HCT116 (cell line): ENCODE results near the gene ACTR1B. TPM values are rescaled to one million over a fixed set of nuclear protein-coding genes. Genes with fewer than 3 reads are reported as not detected.

ENCODE experiments used
- ATAC-seq: fragments of 200-7000 bp; cut with Tn5 transposase; 2 replicates; pipeline ENCODE4 v1.9.1; 2020; ENCODE audit warnings: mild to moderate bottlenecking, moderate library complexity
- BruUV-seq: library from RNA; stranded (reverse); fragments of 400-500 nt; replicated peaks from 2 replicates; lab custom pipeline; 2021; lab: Mats Ljungman, UMichigan
- CTCF ChIA-PET: fragments of 300-600 bp; sonication (Branson Sonifier 250); formaldehyde crosslinking; loops from one replicate; lab custom pipeline; 2021; ENCODE audit warnings: antibody characterized with exemption; lab: Charles Lee
- POLR2A ChIA-PET: fragments of 300-600, 350-600 bp; sonication (Branson Sonifier 250); formaldehyde crosslinking; loops from one replicate; lab custom pipeline; 2021; ENCODE audit warnings: antibody characterized with exemption; lab: Charles Lee
- RAD21 ChIA-PET, 2 experiments: fragments of 300-600 bp; sonication (Branson Sonifier 250); formaldehyde crosslinking; loops; one replicate each; lab custom pipeline; 2023; ENCODE audit warnings: low total read pairs in 2 of 2; ENCODE audit not compliant: uncharacterized antibody in 2 of 2, unreplicated experiment in 2 of 2, low non-redundant PET in 1 of 2; lab: Charles Lee
- DNase-seq: peaks from one replicate; pipeline ENCODE4 v3.0.0-alpha.2; 2010; ENCODE audit warnings: low read depth, low spot score
- H2AFZ ChIP-seq: fragments of 200-600 bp; shearing (Covaris generic), sonication (generic); 2 replicates; pipeline ENCODE4 v1.6.1; 2017; ENCODE audit warnings: low read depth, mixed run types, mixed read lengths, antibody characterized with exemption, low read length; ENCODE audit not compliant: poor library complexity, severe bottlenecking
- H3K27ac ChIP-seq: 2 replicates; pipeline ENCODE4 v1.5.1; 2012; ENCODE audit warnings: low read depth, low read length
- H3K27me3 ChIP-seq: fragments of 200-600 bp; sonication (generic); 2 replicates; pipeline ENCODE4 v1.6.1; 2016; ENCODE audit warnings: mixed run types, low read length, mixed read lengths; ENCODE audit not compliant: insufficient read depth
- H3K36me3 ChIP-seq, 2 experiments: fragments of 200-500 bp in 1 of 2; fragments of 200-600 bp in 1 of 2; sonication (Bioruptor generic) in 1 of 2; sonication (generic) in 1 of 2; 2 replicates each; pipeline versions ENCODE4 v1.5.1 to v1.6.1; 2014 to 2016; ENCODE audit warnings: low read length in 2 of 2, inconsistent platforms in 1 of 2, mixed read lengths in 1 of 2, mixed run types in 1 of 2; ENCODE audit not compliant: insufficient read depth in 2 of 2, control insufficient read depth in 1 of 2
- H3K4me1 ChIP-seq, 2 experiments: fragments of 200-600 bp in 1 of 2; sonication (generic) in 1 of 2; 2 replicates each; pipeline versions ENCODE4 v1.5.1 to v1.6.1; 2012 to 2017; ENCODE audit warnings: low read length in 2 of 2, inconsistent platforms in 1 of 2, mild to moderate bottlenecking in 1 of 2, mixed read lengths in 1 of 2, mixed run types in 1 of 2, moderate library complexity in 1 of 2; ENCODE audit not compliant: insufficient read depth in 2 of 2, control insufficient read depth in 1 of 2
- H3K4me2 ChIP-seq: fragments of 200-600 bp; sonication (generic); 2 replicates; pipeline ENCODE4 v1.6.1; 2017; ENCODE audit warnings: mixed run types, low read length, mixed read lengths
- H3K4me3 ChIP-seq, 2 experiments: fragments of 200-600 bp in 1 of 2; sonication (generic) in 1 of 2; replicated peaks in 1 of 2; 2 replicates each; pipeline ENCODE4 v1.5.1; 2011 to 2016; ENCODE audit warnings: low read length in 2 of 2, control low read depth in 1 of 2, low read depth in 1 of 2, mild to moderate bottlenecking in 1 of 2, mixed read lengths in 1 of 2, mixed run types in 1 of 2
- H3K79me2 ChIP-seq: fragments of 200-600 bp; sonication (generic); 2 replicates; pipeline ENCODE4 v1.6.1; 2017; ENCODE audit warnings: mild to moderate bottlenecking, mixed run types, low read length, moderate library complexity, mixed read lengths; ENCODE audit not compliant: insufficient read depth
- H3K9ac ChIP-seq: fragments of 200-600 bp; sonication (generic); 2 replicates; pipeline ENCODE4 v1.6.1; 2016; ENCODE audit warnings: low read length, mixed read lengths
- H3K9me2 ChIP-seq: fragments of 200-600 bp; sonication (generic), shearing (Covaris generic); 2 replicates; pipeline ENCODE4 v1.6.1; 2017; ENCODE audit warnings: mixed run types, mild to moderate bottlenecking, moderate library complexity; ENCODE audit not compliant: insufficient read depth
- H3K9me3 ChIP-seq, 2 experiments: fragments of 200-500 bp in 1 of 2; fragments of 200-600 bp in 1 of 2; sonication (Bioruptor generic) in 1 of 2; sonication (generic) in 1 of 2; 2 replicates each; pipeline ENCODE4 v1.6.1; 2014 to 2017; ENCODE audit warnings: low read length in 2 of 2, mixed read lengths in 2 of 2, inconsistent platforms in 1 of 2, low read depth in 1 of 2, mild to moderate bottlenecking in 1 of 2, mixed run types in 1 of 2, moderate library complexity in 1 of 2; ENCODE audit not compliant: control insufficient read depth in 1 of 2, insufficient read depth in 1 of 2
- H4K20me1 ChIP-seq: fragments of 200-600 bp; sonication (generic), shearing (Covaris generic); 2 replicates; pipeline ENCODE4 v1.6.1; 2017; ENCODE audit warnings: mixed run types, mild to moderate bottlenecking, moderate library complexity; ENCODE audit not compliant: insufficient read depth
- CBX3 ChIP-seq: IDR thresholded peaks from 2 replicates; pipeline ENCODE4 v1.6.1; 2012; ENCODE audit warnings: low read depth
- CEBPB ChIP-seq: IDR thresholded peaks from 2 replicates; pipeline ENCODE4 v1.6.1; 2012; ENCODE audit warnings: low read depth
- EGR1 ChIP-seq: IDR thresholded peaks from 2 replicates; pipeline ENCODE4 v1.6.1; 2012; ENCODE audit warnings: low read depth
- ELF1 ChIP-seq: IDR thresholded peaks from 2 replicates; pipeline ENCODE4 v1.6.1; 2012; ENCODE audit warnings: low read depth, borderline replicate concordance
- EZH2 ChIP-seq: fragments of 200-600 bp; sonication (generic); IDR thresholded peaks from 2 replicates; pipeline ENCODE4 v1.6.1; 2017; ENCODE audit warnings: antibody characterized with exemption, mixed run types
- FOSL1 ChIP-seq: IDR thresholded peaks from 2 replicates; pipeline ENCODE4 v1.6.1; 2012; ENCODE audit warnings: low read depth
- JUND ChIP-seq: IDR thresholded peaks from 2 replicates; pipeline ENCODE4 v1.6.1; 2012
- MAX ChIP-seq: IDR thresholded peaks from 2 replicates; pipeline ENCODE4 v1.6.1; 2012
- POLR2A ChIP-seq: IDR thresholded peaks from 2 replicates; pipeline ENCODE4 v1.7.0; 2011; ENCODE audit warnings: borderline replicate concordance; ENCODE audit not compliant: insufficient read depth, insufficient read length; ENCODE audit errors: extremely low read depth
- POLR2AphosphoS5 ChIP-seq: IDR thresholded peaks from 2 replicates; pipeline ENCODE4 v1.6.1; 2011; ENCODE audit warnings: mild to moderate bottlenecking, low read depth, low read length, moderate library complexity
- RAD21 ChIP-seq: IDR thresholded peaks from 2 replicates; pipeline ENCODE4 v1.6.1; 2012; ENCODE audit warnings: low read depth, mild to moderate bottlenecking
- REST ChIP-seq: IDR thresholded peaks from 2 replicates; pipeline ENCODE4 v1.6.1; 2012; ENCODE audit warnings: low read depth
- SP1 ChIP-seq: IDR thresholded peaks from 2 replicates; pipeline ENCODE4 v1.6.1; 2012; ENCODE audit warnings: low read depth
- SRF ChIP-seq: IDR thresholded peaks from 2 replicates; pipeline ENCODE4 v1.6.1; 2012; ENCODE audit warnings: low read depth
- YY1 ChIP-seq: IDR thresholded peaks from 2 replicates; pipeline ENCODE4 v1.6.1; 2011; ENCODE audit warnings: low read length, low read depth, moderate library complexity, mild to moderate bottlenecking; ENCODE audit not compliant: insufficient replicate concordance; ENCODE audit errors: extremely low read depth
- ZBTB33 ChIP-seq: IDR thresholded peaks from 2 replicates; pipeline ENCODE4 v1.6.1; 2011; ENCODE audit warnings: mild to moderate bottlenecking, low read length, moderate library complexity; ENCODE audit not compliant: insufficient replicate concordance; ENCODE audit errors: extremely low read depth
- ZFX ChIP-seq: fragments of 450-650 bp; IDR thresholded peaks from 2 replicates; pipeline ENCODE4 v1.6.1; 2017
- ZNF274 ChIP-seq: fragments of 200-500 bp; sonication (Bioruptor generic); IDR thresholded peaks from 2 replicates; pipeline ENCODE4 v1.6.1; 2014; ENCODE audit warnings: mild to moderate bottlenecking, low read depth, low read length, inconsistent platforms
- intact Hi-C: fragments of 100-400 bp; cut with micrococcal nuclease; formaldehyde crosslinking; loops from 2 replicates; pipeline ENCODE4 v1.10.0; 2022
- total RNA-seq: library from RNA; stranded (reverse); gene quantifications from one replicate; pipeline ENCODE4 v1.2.1, GENCODE V29; 2021; ENCODE audit not compliant: unreplicated experiment
- TF ChIP-seq, protein P1 (sequence below): IDR thresholded peaks from 2 replicates; pipeline ENCODE4 v1.6.1; 2012
- TF ChIP-seq, protein P2 (sequence below), 3 experiments: fragments of 200-600 bp in 1 of 3; sonication (generic) in 1 of 3; IDR thresholded peaks in 2 of 3; conservative IDR thresholded peaks in 1 of 3; 2 replicates each; pipeline ENCODE4 v1.5.1; 2012 to 2017; ENCODE audit warnings: low read depth in 2 of 3, low read length in 2 of 3, antibody characterized with exemption in 1 of 3, borderline replicate concordance in 1 of 3, control low read depth in 1 of 3, mild to moderate bottlenecking in 1 of 3, mixed read lengths in 1 of 3, mixed run types in 1 of 3, moderate library complexity in 1 of 3; ENCODE audit not compliant: insufficient read depth in 1 of 3

The ACTR1B gene
- total RNA-seq, 1 experiment from 2014 or later, result 42.8 TPM

DNA sequence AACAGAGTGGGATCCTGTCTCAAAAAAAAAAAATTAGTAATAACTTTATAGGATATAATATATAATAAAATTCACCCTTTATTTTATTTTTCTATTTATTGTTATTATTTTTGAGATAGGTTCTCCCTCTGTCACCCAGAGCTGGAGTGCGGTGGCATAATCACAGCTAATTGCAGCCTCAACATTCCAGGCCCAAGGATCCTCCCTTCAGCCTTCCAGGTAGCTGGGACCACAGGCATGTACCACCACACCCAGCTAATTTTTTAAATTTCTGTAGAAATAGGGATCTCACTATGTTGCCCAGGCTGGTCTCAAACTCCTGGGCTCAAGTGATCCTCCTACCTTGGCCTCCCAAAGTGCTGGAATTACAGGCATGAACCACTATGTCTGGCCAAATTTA, 6.6 kb upstream of the ACTR1B start:
- BruUV-seq, result no TSS peak
- no peaks in the 10 kb centered on the region for H3K4me1 ChIP-seq
- ChIA-PET POLR2A (no interaction called here), RAD21 (no interaction called here), CTCF (interaction anchor here (0.7 kb wide), 1 partner anchor 80 kb away, joined by 3 read pairs; no protein-coding TSS in a partner anchor)
- ATAC-seq, result no peak
- intact Hi-C loops, result no loop called here
- H3K27ac ChIP-seq, result no peak overlapping the region
- no peak overlapping the region for H3K4me3 ChIP-seq
- H3K27me3 ChIP-seq, result no peaks in the 10 kb centered on the region
- H4K20me1 ChIP-seq, result no peaks in the 10 kb centered on the region
- DNase-seq, result no peak
- H3K9me2 ChIP-seq, result no peaks in the 10 kb centered on the region
- no peaks in the 10 kb centered on the region for H3K36me3 ChIP-seq
- no peak overlapping the region for H2AFZ ChIP-seq
- H3K4me2 ChIP-seq, result no peak overlapping the region
- no peaks in the 10 kb centered on the region for H3K9me3 ChIP-seq
- no peak overlapping the region for H3K9ac ChIP-seq
- TF ChIP-seq POLR2A (no peak), RAD21 (no peak), YY1 (no peak), POLR2AphosphoS5 (no peak), EGR1 (no peak), CBX3 (no peak), FOSL1 (no peak), ZFX (no peak), MAX (no peak), REST (no peak), SP1 (no peak), EZH2 (no peak), JUND (no peak), ZNF274 (no peak), ZBTB33 (no peak), CEBPB (no peak), SRF (no peak), ELF1 (no peak)
- TF ChIP-seq, protein P1, sequence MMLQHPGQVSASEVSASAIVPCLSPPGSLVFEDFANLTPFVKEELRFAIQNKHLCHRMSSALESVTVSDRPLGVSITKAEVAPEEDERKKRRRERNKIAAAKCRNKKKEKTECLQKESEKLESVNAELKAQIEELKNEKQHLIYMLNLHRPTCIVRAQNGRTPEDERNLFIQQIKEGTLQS, result no peak
- TF ChIP-seq, protein P2, sequence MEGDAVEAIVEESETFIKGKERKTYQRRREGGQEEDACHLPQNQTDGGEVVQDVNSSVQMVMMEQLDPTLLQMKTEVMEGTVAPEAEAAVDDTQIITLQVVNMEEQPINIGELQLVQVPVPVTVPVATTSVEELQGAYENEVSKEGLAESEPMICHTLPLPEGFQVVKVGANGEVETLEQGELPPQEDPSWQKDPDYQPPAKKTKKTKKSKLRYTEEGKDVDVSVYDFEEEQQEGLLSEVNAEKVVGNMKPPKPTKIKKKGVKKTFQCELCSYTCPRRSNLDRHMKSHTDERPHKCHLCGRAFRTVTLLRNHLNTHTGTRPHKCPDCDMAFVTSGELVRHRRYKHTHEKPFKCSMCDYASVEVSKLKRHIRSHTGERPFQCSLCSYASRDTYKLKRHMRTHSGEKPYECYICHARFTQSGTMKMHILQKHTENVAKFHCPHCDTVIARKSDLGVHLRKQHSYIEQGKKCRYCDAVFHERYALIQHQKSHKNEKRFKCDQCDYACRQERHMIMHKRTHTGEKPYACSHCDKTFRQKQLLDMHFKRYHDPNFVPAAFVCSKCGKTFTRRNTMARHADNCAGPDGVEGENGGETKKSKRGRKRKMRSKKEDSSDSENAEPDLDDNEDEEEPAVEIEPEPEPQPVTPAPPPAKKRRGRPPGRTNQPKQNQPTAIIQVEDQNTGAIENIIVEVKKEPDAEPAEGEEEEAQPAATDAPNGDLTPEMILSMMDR (IDR thresholded peaks at IDR 0.05 in 2 of 3, conservative IDR thresholded peaks at IDR 0.05 in 1 of 3; ENCODE audit: borderline replicate concordance in 1 of 3, insufficient read depth in 1 of 3, low read depth in 2 of 3, low read length in 2 of 3), result no peak
- TF ChIP-seq, all 23 proteins: peak for 0
- no peaks in the 10 kb centered on the region for H3K79me2 ChIP-seq
